Activated T-cell treated with anti-CD3 and anti-CD28 coated beads for 4 hours (primary cell): ENCODE data around the gene SLC4A7.
"Not testable (repeated sequence)": the region's sequence is repeated elsewhere in the genome, so short reads cannot be mapped to it uniquely, and the experiment has no call there.

ENCODE experiments used
- DNase-seq: peaks from one replicate; pipeline ENCODE4 v3.0.0-alpha.2; 2020

Gene SLC4A7

GRCh38 chr3:27426926-27427325, 57.3 kb downstream of the SLC4A7 start:
- DNase-seq, result no peak

GRCh38 chr3:27425896-27426565, 58.2 kb downstream of the SLC4A7 start:
- no peak for DNase-seq

- DNase-seq, result not testable (repeated sequence)
Observed at GRCh38 chr3:27424812-27425521, 59.2 kb downstream of the SLC4A7 start.

GRCh38 chr3:27423463-27423862, 60.7 kb downstream of the SLC4A7 start:
- no peak for DNase-seq

- no peak for DNase-seq
Observed at GRCh38 chr3:27422617-27423016, 61.6 kb downstream of the SLC4A7 start.

GRCh38 chr3:27415202-27415601, 69.0 kb downstream of the SLC4A7 start:
- no peak for DNase-seq

GRCh38 chr3:27392950-27393679, 91.1 kb downstream of the SLC4A7 start:
- no peak for DNase-seq

- DNase-seq, result not testable (repeated sequence)
Observed at GRCh38 chr3:27392414-27392813, 91.8 kb downstream of the SLC4A7 start.

- DNase-seq, result no peak
Observed at GRCh38 chr3:27391796-27392195, 92.4 kb downstream of the SLC4A7 start.

GRCh38 chr3:27387625-27388024, 96.6 kb downstream of the SLC4A7 start:
- DNase-seq, result no peak

GRCh38 chr3:27385504-27385903, 98.7 kb downstream of the SLC4A7 start:
- no peak for DNase-seq

- no peak for DNase-seq
Observed at GRCh38 chr3:27384191-27384590, 100.0 kb downstream of the SLC4A7 start.

GRCh38 chr3:27380433-27381357, 103.5 kb downstream of the SLC4A7 start:
- DNase-seq, result no peak

GRCh38 chr3:27378331-27378730, 105.9 kb downstream of the SLC4A7 start:
- no peak for DNase-seq

GRCh38 chr3:27376109-27376772, 107.9 kb downstream of the SLC4A7 start:
- DNase-seq, result no peak

GRCh38 chr3:27368831-27369607, 115.2 kb downstream of the SLC4A7 start, which contains the start of gene NEK10:
Gene NEK10, minus strand, starts transcription at chr3:27369383. Its CDS starts 16,501 bp downstream, at chr3:27352882.
- DNase-seq, result peak; percentile 83

GRCh38 chr3:27366062-27366591, 118.1 kb downstream of the SLC4A7 start:
- no peak for DNase-seq

- no peak for DNase-seq
Observed at GRCh38 chr3:27360113-27361078, 123.8 kb downstream of the SLC4A7 start.

GRCh38 chr3:27358372-27358771, 125.8 kb downstream of the SLC4A7 start:
- no peak for DNase-seq
